H1 (cell line): ENCODE data around the gene POLDIP2. TPM values are rescaled to one million over a fixed set of nuclear protein-coding genes. Genes with fewer than 3 reads are reported as not detected.

Source experiments
- CTCF ChIA-PET: fragments of 300-600 bp; sonication (Branson Sonifier 250); formaldehyde crosslinking; loops from one replicate; lab custom pipeline; 2021; ENCODE audit not compliant: partially characterized antibody; lab: Charles Lee
- POLR2A ChIA-PET: fragments of 300-600 bp; sonication (Branson Sonifier 250); formaldehyde crosslinking; loops from one replicate; lab custom pipeline; 2021; ENCODE audit warnings: inconsistent platforms; ENCODE audit not compliant: partially characterized antibody; lab: Charles Lee
- DNase-seq, 2 experiments: peaks; one replicate each; pipeline versions ENCODE4 v3.0.0 to v3.0.0-alpha.2; 2010 to 2022; ENCODE audit warnings: low spot score in 2 of 2, low read depth in 1 of 2, mixed read lengths in 1 of 2
- FAIRE-seq: peaks from 2 replicates; lab custom pipeline; 2011; peaks lifted over from hg19 to GRCh38; lab: Jason Lieb, UNC
- H2AFZ ChIP-seq: 2 replicates; pipeline ENCODE4 v1.8.1; 2012; ENCODE audit warnings: low read length, inconsistent platforms
- H2AK5ac ChIP-seq: 2 replicates; pipeline ENCODE4 v1.6.1; 2013; ENCODE audit warnings: low read depth, low read length
- H2BK120ac ChIP-seq: replicated peaks from 2 replicates; pipeline ENCODE3; 2013; ENCODE audit warnings: low read depth, low read length, inconsistent platforms
- H2BK12ac ChIP-seq: 2 replicates; pipeline ENCODE4 v1.6.1; 2013; ENCODE audit warnings: low read depth, low read length
- H2BK15ac ChIP-seq: 2 replicates; pipeline ENCODE4 v1.6.1; 2013; ENCODE audit warnings: low read length
- H2BK20ac ChIP-seq: 2 replicates; pipeline ENCODE4 v1.6.1; 2013; ENCODE audit warnings: low read length
- H2BK5ac ChIP-seq: 2 replicates; pipeline ENCODE4 v1.6.1; 2013; ENCODE audit warnings: low read depth, low read length
- H3K14ac ChIP-seq: 2 replicates; pipeline ENCODE4 v1.6.1; 2013; ENCODE audit warnings: inconsistent platforms; ENCODE audit not compliant: insufficient read length
- H3K18ac ChIP-seq: 2 replicates; pipeline ENCODE4 v1.6.1; 2013; ENCODE audit warnings: low read length; ENCODE audit errors: extremely low read depth
- H3K23ac ChIP-seq: 2 replicates; pipeline ENCODE4 v1.6.1; 2013; ENCODE audit warnings: inconsistent platforms; ENCODE audit not compliant: insufficient read length
- H3K23me2 ChIP-seq: 2 replicates; pipeline ENCODE4 v1.6.1; 2013; ENCODE audit warnings: low read depth, low read length
- H3K27ac ChIP-seq: 2 replicates; pipeline ENCODE4 v1.6.1; 2011; ENCODE audit warnings: low read depth, low read length, inconsistent platforms
- H3K27me3 ChIP-seq, 4 experiments: replicated peaks in 1 of 4; 1 replicate in 1 of 4; 2 replicates in 3 of 4; pipeline versions ENCODE4 v1.6.1 to v1.8.1; 2011 to 2013; ENCODE audit warnings: low read length in 3 of 4, mild to moderate bottlenecking in 3 of 4, inconsistent platforms in 2 of 4, mixed read lengths in 2 of 4, moderate library complexity in 1 of 4; ENCODE audit not compliant: control insufficient read depth in 3 of 4, insufficient read depth in 3 of 4; ENCODE audit errors: extremely low read depth in 1 of 4
- H3K36me3 ChIP-seq, 4 experiments: 2 replicates each; pipeline versions ENCODE4 v1.6.1 to v1.8.1; 2011 to 2013; ENCODE audit warnings: mild to moderate bottlenecking in 4 of 4, low read length in 3 of 4, moderate library complexity in 2 of 4, control low read depth in 1 of 4, inconsistent platforms in 1 of 4; ENCODE audit not compliant: insufficient read depth in 4 of 4, control insufficient read depth in 2 of 4
- H3K4ac ChIP-seq: replicated peaks from 2 replicates; pipeline ENCODE3; 2013; ENCODE audit warnings: low read length, low read depth, mixed read lengths, inconsistent platforms; ENCODE audit not compliant: insufficient read length
- H3K4me1 ChIP-seq, 4 experiments: replicated peaks in 1 of 4; 1 replicate in 1 of 4; 2 replicates in 3 of 4; pipeline versions ENCODE4 v1.6.1 to v1.8.1; 2011 to 2013; ENCODE audit warnings: low read length in 3 of 4, inconsistent platforms in 2 of 4, mixed read lengths in 1 of 4; ENCODE audit not compliant: insufficient read depth in 4 of 4, control insufficient read depth in 3 of 4
- H3K4me2 ChIP-seq, 2 experiments: 2 replicates each; pipeline versions ENCODE4 v1.6.1 to v1.8.1; 2011 to 2013; ENCODE audit warnings: low read depth in 2 of 2, low read length in 2 of 2, control low read depth in 1 of 2, inconsistent platforms in 1 of 2, mild to moderate bottlenecking in 1 of 2; ENCODE audit not compliant: insufficient read depth in 1 of 2
- H3K4me3 ChIP-seq, 4 experiments: fragments of 200-600, 300-600 bp in 1 of 4; sonication (generic), shearing (Covaris generic), sonication (Bioruptor Twin) in 1 of 4; 2 replicates each; pipeline versions ENCODE4 v1.5.1 to v1.8.1; 2011 to 2016; ENCODE audit warnings: low read length in 4 of 4, low read depth in 3 of 4, control low read depth in 2 of 4, inconsistent platforms in 2 of 4, mild to moderate bottlenecking in 2 of 4, mixed read lengths in 1 of 4, moderate library complexity in 1 of 4; ENCODE audit not compliant: insufficient read depth in 2 of 4; ENCODE audit errors: extremely low read depth in 1 of 4
- H3K56ac ChIP-seq: replicated peaks from 2 replicates; pipeline ENCODE3; 2013; ENCODE audit warnings: low read depth, mild to moderate bottlenecking, mixed read lengths, low read length, inconsistent platforms; ENCODE audit not compliant: insufficient read length
- H3K79me1 ChIP-seq: 2 replicates; pipeline ENCODE4 v1.6.1; 2013; ENCODE audit warnings: low read depth, low read length, control low read depth
- H3K79me2 ChIP-seq, 2 experiments: 2 replicates each; pipeline versions ENCODE4 v1.6.1 to v1.8.1; 2012 to 2013; ENCODE audit warnings: low read length in 2 of 2, mild to moderate bottlenecking in 2 of 2, inconsistent platforms in 1 of 2; ENCODE audit not compliant: insufficient read depth in 2 of 2, control insufficient read depth in 1 of 2
- H3K9ac ChIP-seq, 4 experiments: replicated peaks in 1 of 4; 1 replicate in 1 of 4; 2 replicates in 3 of 4; pipeline versions ENCODE4 v1.6.1 to v1.8.1; 2011 to 2013; ENCODE audit warnings: low read depth in 3 of 4, low read length in 3 of 4, control low read depth in 2 of 4, mild to moderate bottlenecking in 2 of 4, moderate library complexity in 2 of 4, inconsistent platforms in 1 of 4; ENCODE audit errors: extremely low read depth in 1 of 4
- H3K9me3 ChIP-seq, 2 experiments: 2 replicates each; pipeline versions ENCODE4 v1.6.1 to v1.8.1; 2012 to 2013; ENCODE audit warnings: mild to moderate bottlenecking in 2 of 2, moderate library complexity in 2 of 2, control low read depth in 1 of 2, inconsistent platforms in 1 of 2, low read depth in 1 of 2, low read length in 1 of 2, mixed read lengths in 1 of 2; ENCODE audit not compliant: insufficient read depth in 2 of 2
- H4K20me1 ChIP-seq, 2 experiments: replicated peaks in 1 of 2; 2 replicates each; pipeline versions ENCODE3 to v1.8.1; 2011 to 2013; ENCODE audit warnings: inconsistent platforms in 2 of 2, low read length in 2 of 2, mild to moderate bottlenecking in 1 of 2; ENCODE audit not compliant: insufficient read depth in 2 of 2, control insufficient read depth in 1 of 2
- H4K5ac ChIP-seq: 2 replicates; pipeline ENCODE4 v1.6.1; 2013; ENCODE audit warnings: low read length, low read depth, mixed read lengths, inconsistent platforms; ENCODE audit not compliant: insufficient read length
- H4K8ac ChIP-seq: 2 replicates; pipeline ENCODE4 v1.8.0; 2013; ENCODE audit warnings: mild to moderate bottlenecking, moderate library complexity, low read length, inconsistent platforms; ENCODE audit not compliant: insufficient read depth; ENCODE audit errors: extremely low read depth
- H4K91ac ChIP-seq: replicated peaks from 2 replicates; pipeline ENCODE3; 2013; ENCODE audit warnings: low read length, mixed read lengths, inconsistent platforms; ENCODE audit not compliant: insufficient read length
- CBX5 ChIP-seq: fragments of 300-800, 300-1000 bp; sonication (generic); IDR thresholded peaks from 2 replicates; pipeline ENCODE4 v1.7.1; 2016; ENCODE audit warnings: antibody characterized with exemption, low read length, low read depth
- POLR2A ChIP-seq, 2 experiments: IDR thresholded peaks; 1 replicate in 1 of 2; 2 replicates in 1 of 2; pipeline ENCODE4 v1.6.1; 2011; ENCODE audit warnings: low read depth in 2 of 2, low read length in 2 of 2, mild to moderate bottlenecking in 2 of 2; ENCODE audit errors: control extremely low read depth in 1 of 2
- POLR2AphosphoS5 ChIP-seq: IDR thresholded peaks from 2 replicates; pipeline ENCODE4 v1.6.1; 2011; ENCODE audit warnings: low read depth, low read length
- POU5F1 ChIP-seq: IDR thresholded peaks from 2 replicates; pipeline ENCODE4 v1.6.1; 2011; ENCODE audit warnings: low read depth, mild to moderate bottlenecking, low read length, moderate library complexity
- RXRA ChIP-seq: IDR thresholded peaks from 2 replicates; pipeline ENCODE4 v1.6.1; 2011; ENCODE audit warnings: low read depth, mild to moderate bottlenecking, low read length, moderate library complexity; ENCODE audit not compliant: insufficient read depth
- SIN3A ChIP-seq, 2 experiments: IDR thresholded peaks in 1 of 2; conservative IDR thresholded peaks in 1 of 2; 2 replicates each; pipeline ENCODE4 v1.6.1; 2011 to 2012; ENCODE audit warnings: low read length in 2 of 2, improper control_type of control experiment in 1 of 2, low read depth in 1 of 2, mild to moderate bottlenecking in 1 of 2
- SIX5 ChIP-seq: IDR thresholded peaks from 2 replicates; pipeline ENCODE4 v1.6.1; 2011; ENCODE audit warnings: mild to moderate bottlenecking, low read depth, low read length
- WGBS, 2 experiments: shearing (Covaris generic) in 1 of 2; methylation state at CpG; one replicate each; pipeline versions ENCODE4 v1.1.6 to v1.1.7; 2013 to 2015; ENCODE audit warnings: low lambda C conversion rate in 2 of 2, mixed read lengths in 2 of 2, inconsistent platforms in 1 of 2, low coverage in 1 of 2, missing lambda C conversion rate in 1 of 2; ENCODE audit not compliant: insufficient replicate concordance in 2 of 2, insufficient coverage in 1 of 2, insufficient read length in 1 of 2; ENCODE audit errors: extremely low coverage in 1 of 2, missing lambda C conversion rate in 1 of 2; 5-methylcytosine and 5-hydroxymethylcytosine counted together
- polyA plus RNA-seq, 7 experiments: library from polyadenylated mRNA; depleted of rRNA in 3 of 7; stranded (reverse) in 5 of 7; unstranded in 2 of 7; fragments of >200 nt in 5 of 7; fragments of 200-250 nt in 2 of 7; gene quantifications; 1 replicate in 5 of 7; 2 replicates in 1 of 7; 4 replicates in 1 of 7; pipeline versions ENCODE4 v1.2.1 to v1.2.3, GENCODE V29; 2011 to 2013; ENCODE audit warnings: missing spikeins in 2 of 7, mixed read lengths in 2 of 7
- total RNA-seq: library from RNA; stranded (reverse); fragmentation: NEBNext Ultra II Directional; extraction: Animal tissue kit (Norgen Biotek cat#: 25700); gene quantifications from 2 replicates; pipeline ENCODE4 v1.2.1, GENCODE V29; 2021

Gene POLDIP2
- total and polyA plus RNA-seq, 2 of the 8 experiments (the other 6 are each of a cell fraction or from before 2014, with no cell fraction given): 74.0 to 76.1 TPM

GRCh38 chr17:28398280-28398981 lies 41.1 kb upstream of the POLDIP2 start:
- FAIRE-seq (no peak), DNase-seq (no peak)
- H4K8ac ChIP-seq: no peak overlapping the region
- H2BK5ac ChIP-seq: no peak overlapping the region
- H2BK20ac ChIP-seq: no peak overlapping the region
- H4K5ac ChIP-seq: no peak overlapping the region
- H3K79me1 ChIP-seq: no peaks in the 10 kb centered on the region; the same call in 1 of the 2 replicates
- H2BK15ac ChIP-seq: no peak overlapping the region
- no peaks in the 10 kb centered on the region for H3K79me2 ChIP-seq
- no peak overlapping the region for H3K4me3 ChIP-seq
- H4K91ac ChIP-seq: no peak overlapping the region
- peaks cover 3 to 22% (median 14%) of the 10 kb centered on the region in 4 experiments for H3K4me1 ChIP-seq
- no peaks in the 10 kb centered on the region for H3K9me3 ChIP-seq
- H3K23me2 ChIP-seq: no peaks in the 10 kb centered on the region
- no peak overlapping the region for H2AFZ ChIP-seq
- no peak overlapping the region; the same call in 1 of the 2 replicates for H2AK5ac ChIP-seq
- H3K27me3 ChIP-seq: peaks cover 0 to 16% (median 3%) of the 10 kb centered on the region in 4 experiments; a peak in 4 of 7 replicates
- no peak overlapping the region for H3K27ac ChIP-seq
- no peak overlapping the region for H3K14ac ChIP-seq
- H3K36me3 ChIP-seq: no peaks in the 10 kb centered on the region
- no peak overlapping the region for H3K56ac ChIP-seq
- H3K23ac ChIP-seq: no peak overlapping the region
- H3K18ac ChIP-seq: no peak overlapping the region
- H4K20me1 ChIP-seq: no peaks in the 10 kb centered on the region
- TF ChIP-seq SIN3A (conservative IDR thresholded peaks at IDR 0.05 in 1 of 2, IDR thresholded peaks at IDR 0.05 in 1 of 2; ENCODE audit: low read depth in 1 of 2, low read length in 2 of 2): no peak
- TF ChIP-seq CBX5: no peak
- TF ChIP-seq RXRA: no peak
- no peak for TF ChIP-seq POLR2AphosphoS5
- no peak for TF ChIP-seq POLR2A (IDR thresholded peaks at IDR 0.05; ENCODE audit: control extremely low read depth in 1 of 2, low read depth in 2 of 2, low read length in 2 of 2)
- no peak for TF ChIP-seq POU5F1
- TF ChIP-seq SIX5: no peak
- peak overlapping the region; percentile 1; the same call in 1 of the 2 replicates for H2BK12ac ChIP-seq
- ChIA-PET POLR2A (interaction anchor here (3.3 to 12.8 kb wide), 2 partner anchors 8 to 12 kb away, joined by 12 to 135 read pairs; partner anchors contain the start of gene SLC46A1), CTCF (interaction anchor here (0.9 to 4.5 kb wide), 4 partner anchors 9 to 129 kb away, joined by 3 to 28 read pairs (median 4); no protein-coding TSS in a partner anchor)
- 87% methylated on average over 6 of the region's 6 CpGs; no CpG with 5 or more reads in 1 of the 2 experiments for WGBS, 2 experiments
- H3K4me2 ChIP-seq: no peak overlapping the region
- no peak overlapping the region for H3K4ac ChIP-seq
- no peak overlapping the region for H3K9ac ChIP-seq
- no peak overlapping the region for H2BK120ac ChIP-seq
